Pulmonary artery endothelial cell (primary cell): Measurements from ENCODE around the gene TMSB15B. TPM values are rescaled to one million over a fixed set of nuclear protein-coding genes. Genes with fewer than 3 reads are reported as not detected.
"Not testable (repeated sequence)": the region's sequence is repeated elsewhere in the genome, so short reads cannot be mapped to it uniquely, and the experiment has no call there.

Experiments
- DNase-seq: peaks from one replicate; pipeline ENCODE4 v3.0.0-alpha.2; 2011; ENCODE audit warnings: low read depth, low spot score
- total RNA-seq: library from RNA; depleted of rRNA; stranded (reverse); fragments of >200 nt; gene quantifications from 2 replicates; pipeline ENCODE4 v1.2.3, GENCODE V29; 2014

TMSB15B gene
- total RNA-seq = 3.9 and 5.9 TPM in 2 replicates

- not testable (repeated sequence) for DNase-seq
These were observed at the start of gene TMSB15B for GRCh38 chrX:103962411-103963278. Gene TMSB15B, plus strand, starts transcription at chrX:103962627.

- no peak for DNase-seq
These were observed 48.9 kb upstream of the TMSB15B start for GRCh38 chrX:103913356-103914020.

DNA sequence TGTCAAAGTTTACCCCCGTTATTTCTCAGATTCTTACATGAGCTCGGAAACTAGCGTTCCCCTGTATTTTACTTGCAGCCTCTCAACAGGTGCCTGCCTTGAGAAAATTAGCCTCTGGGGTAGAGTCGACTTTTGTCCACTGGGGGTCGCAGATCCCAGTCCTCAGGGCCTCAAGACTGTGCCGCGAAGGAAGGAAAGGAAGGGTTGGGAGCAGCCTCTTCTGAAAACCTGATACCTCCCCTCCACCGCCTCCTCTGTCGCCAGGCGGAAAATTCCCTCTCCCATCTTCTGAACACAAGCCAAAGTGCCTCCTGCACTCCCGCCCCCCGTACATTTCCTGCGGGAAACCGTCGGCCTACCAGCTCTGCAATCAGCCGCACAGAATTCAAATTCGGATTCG lies 44.4 kb upstream of the TMSB15B start:
- no peak for DNase-seq

DNA sequence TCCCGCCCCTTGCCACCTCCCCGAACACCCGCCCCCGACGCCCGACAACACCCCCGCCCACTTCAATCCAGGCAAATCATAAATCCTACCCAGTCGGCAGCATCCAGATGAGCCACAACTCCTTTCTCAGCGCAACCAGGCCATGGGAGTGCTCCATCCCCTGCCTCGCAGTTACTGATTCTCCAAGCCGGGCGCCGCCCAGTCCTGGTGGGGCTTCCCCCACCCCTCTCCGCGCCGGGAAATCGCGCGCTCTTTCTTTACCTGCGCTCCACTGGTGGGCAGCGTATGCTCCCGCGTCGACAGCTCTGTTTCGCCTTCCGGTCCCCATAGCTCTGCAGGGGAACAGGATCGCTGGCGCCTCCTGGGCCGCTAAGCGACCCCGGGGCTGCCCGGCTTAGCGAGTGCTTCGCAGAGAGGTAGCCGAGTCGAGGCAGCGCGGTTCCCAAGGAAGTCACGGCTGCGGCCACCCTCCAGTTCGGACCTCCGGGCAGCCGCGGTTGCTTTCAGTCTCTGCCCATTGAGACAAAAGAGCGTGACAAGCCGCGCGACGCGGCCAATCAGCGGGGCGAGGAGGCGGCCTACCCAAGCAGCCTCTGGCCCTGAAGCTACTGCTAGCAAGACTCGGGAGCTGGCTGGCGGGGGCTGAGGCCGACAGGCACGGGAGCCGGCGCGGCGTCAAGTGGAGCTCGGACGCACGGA lies 43.7 kb upstream of the TMSB15B start:
- no peak for DNase-seq

DNA sequence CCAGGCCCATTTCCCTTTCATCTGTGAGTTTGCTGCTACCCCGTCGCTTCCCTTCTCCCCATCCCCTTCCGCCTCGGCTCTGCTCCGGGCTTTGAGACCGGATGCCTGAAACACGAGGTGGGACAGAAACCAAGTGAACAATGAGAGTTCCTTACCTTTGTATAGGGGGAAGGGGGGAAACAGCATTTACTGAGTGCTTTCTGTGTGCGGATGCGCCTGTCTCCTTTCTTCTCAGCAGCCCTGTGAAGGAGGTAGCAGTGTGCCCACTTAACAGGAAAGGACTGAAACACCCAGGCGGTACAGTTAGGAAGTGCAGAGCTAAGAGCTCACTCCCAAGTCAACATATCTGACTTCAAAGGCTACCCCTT lies 43.2 kb upstream of the TMSB15B start:
- DNase-seq = no peak

DNA sequence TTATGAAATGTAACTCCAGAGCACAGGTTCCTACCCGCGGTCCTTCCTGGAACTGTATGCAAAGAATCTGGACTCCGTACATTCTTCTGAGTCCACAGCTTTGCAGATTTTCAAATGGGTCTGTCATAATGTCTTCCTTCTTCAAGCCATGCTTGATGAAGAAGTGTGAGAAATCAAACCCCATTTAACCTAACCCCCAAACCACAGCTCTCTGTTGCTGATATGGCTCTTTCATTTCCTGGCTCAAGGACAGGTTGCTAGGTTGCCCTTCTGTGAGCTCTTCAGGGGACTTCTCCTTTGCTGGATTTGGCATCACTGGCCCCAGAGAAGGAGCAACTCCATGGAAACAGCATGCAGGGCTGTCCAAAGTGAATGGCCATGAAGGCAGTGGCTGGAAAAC lies 41.9 kb upstream of the TMSB15B start:
- not testable (repeated sequence) for DNase-seq

GRCh38 chrX:103927030-103927429 lies 35.4 kb upstream of the TMSB15B start:
- no peak for DNase-seq

GRCh38 chrX:103927633-103928032 lies 34.8 kb upstream of the TMSB15B start:
- no peak for DNase-seq

DNA sequence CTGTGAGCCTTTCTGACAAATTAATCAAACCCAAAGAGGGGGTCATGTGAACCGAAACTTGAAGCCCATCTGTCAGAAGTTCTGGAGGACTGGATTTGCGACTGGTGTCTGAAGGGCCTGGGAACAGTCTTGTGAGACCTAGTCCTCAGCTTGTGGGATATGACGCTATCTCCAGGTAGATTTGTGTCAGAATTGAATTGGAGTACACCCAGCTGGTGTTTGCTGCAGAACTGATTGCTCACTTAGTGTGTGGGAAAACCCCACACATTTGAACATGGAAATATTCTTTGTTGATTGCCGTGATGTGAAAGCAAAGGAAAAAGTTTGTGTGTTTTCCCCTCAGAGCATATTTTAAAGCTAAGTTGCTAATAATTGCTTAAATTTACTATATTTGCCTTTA lies 30.3 kb upstream of the TMSB15B start:
- DNase-seq = no peak

GRCh38 chrX:103940257-103940656 lies 22.2 kb upstream of the TMSB15B start:
- not testable (repeated sequence) for DNase-seq

DNA sequence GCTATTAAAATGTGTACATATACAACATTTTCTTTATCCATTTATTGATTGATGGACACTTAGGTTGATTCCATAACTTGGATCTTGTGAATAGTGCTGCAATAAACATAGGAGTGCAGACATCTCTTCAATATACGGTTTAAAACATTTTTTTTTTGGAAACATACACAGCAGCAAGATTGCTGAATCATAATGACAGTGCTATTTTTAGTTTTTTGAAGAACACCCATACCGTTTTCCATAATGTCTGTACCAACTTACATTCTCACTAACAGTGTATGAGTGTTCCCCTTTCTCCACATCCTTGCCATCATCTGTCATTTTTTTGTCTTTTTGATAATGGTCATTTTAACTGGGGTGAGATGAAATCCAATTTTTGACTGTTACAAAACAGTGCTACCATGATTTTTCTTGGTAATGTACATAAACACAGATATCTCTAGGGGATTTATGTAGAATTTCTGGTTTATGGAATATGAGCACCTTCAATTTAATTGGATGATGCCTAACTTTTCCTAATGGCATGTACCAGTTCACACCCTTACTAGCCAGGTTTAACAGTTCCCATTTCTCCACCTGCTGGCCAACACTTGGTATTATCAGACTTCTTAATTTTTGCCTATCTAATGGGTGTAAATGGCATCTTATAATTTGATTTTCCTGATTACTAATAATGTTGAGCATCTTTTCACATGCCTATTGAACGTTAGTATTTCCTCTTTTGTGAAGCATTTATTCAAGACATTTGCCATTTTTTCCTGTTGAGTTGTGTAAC lies 21.0 kb upstream of the TMSB15B start:
- no peak for DNase-seq

DNA sequence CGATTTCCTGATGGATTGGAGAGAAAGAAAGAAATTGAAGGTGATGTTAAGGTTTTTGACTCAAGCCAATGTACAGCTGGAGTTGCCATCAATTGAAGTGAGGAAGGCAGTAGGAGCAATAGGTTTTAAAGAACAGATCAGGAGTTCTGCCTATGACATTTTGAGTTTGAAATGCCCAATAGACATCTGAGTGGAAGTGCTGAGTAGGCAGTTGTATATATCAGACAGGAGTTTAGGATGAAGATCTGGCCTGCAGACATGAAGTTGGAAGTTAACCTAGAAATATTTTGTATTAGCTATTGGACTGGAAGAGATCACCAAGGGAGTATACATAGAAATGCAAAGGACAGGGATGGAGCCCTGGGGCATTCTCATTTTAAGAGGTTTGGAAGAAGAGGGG lies 12.9 kb upstream of the TMSB15B start:
- DNase-seq = no peak

DNA sequence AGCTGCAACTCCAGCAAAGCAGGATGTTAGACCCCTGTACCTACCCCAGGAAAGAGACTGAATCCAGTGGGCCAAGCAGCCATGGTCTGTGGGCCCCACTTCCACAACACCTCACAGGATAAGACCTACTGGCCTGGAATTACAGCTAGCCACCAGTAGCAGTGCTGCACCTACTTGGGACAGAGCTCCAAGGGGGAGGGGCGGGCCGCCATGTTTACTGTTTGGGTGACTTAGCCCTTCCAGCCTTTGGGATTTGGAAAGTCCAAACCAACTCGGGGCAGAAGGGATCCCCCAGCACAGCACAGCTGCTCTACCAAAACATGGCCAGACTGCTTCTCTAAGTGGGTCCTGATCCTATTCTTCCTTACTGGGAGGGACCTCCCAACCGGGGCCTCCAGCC lies 9.1 kb upstream of the TMSB15B start:
- no peak for DNase-seq

DNA sequence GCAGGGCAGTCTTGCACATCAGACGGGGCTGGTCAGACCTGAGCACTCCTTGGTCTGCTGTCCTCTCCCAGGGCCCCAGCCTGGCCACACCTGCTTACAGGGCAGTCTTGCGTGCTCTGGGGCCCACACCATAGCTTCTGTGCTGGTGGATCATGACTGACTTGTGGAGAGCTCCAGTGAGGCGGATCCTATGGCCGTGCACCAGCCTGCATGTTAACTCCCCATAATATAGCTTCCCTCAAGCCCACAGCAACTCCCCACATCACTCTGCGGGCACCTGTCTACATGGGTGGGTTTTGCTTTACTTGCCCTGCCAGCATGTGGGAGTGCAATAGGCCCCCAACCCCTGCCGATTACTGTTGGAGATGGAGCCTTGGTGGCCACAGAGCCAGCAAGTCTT lies 8.2 kb upstream of the TMSB15B start:
- DNase-seq = no peak

DNA sequence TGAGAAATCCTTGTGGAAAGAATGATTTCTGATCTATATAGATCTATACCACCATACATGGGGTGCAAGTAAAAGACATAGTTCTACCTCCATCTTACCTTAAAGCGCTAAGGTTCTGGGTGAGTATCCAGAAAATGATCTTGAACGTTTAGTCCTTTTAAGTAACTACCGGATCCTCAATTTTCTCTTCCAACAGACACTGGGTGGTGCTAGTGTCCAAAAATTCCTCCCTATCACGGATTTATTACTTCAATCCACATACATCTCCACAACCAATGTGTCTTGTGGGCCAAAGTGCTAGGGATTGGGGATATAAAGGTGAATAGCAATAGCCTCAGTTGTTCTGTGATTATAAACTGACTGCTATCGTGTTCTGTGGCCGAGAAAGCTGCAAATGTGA lies 1.8 kb upstream of the TMSB15B start:
- DNase-seq = not testable (repeated sequence)

DNA sequence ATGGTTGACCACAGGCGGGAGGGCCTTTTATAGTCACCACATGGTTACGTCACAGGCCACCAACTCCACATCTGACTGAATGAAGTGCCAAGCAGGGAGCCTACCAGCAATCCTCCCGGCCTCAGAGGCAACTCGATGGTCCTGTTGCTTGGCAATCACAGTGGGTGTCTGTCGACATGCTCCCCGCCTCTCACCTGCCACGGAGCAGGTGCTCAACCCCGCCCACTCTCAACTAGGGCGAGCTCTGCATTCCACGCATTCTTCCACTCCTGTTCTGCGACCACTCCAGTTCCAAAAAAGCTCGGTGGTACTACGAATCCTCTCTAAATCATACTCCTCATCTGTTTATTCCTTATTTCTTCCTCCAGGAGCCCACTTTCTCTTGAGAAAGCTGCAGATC lies 21.1 kb downstream of the TMSB15B start:
- not testable (repeated sequence) for DNase-seq

DNA sequence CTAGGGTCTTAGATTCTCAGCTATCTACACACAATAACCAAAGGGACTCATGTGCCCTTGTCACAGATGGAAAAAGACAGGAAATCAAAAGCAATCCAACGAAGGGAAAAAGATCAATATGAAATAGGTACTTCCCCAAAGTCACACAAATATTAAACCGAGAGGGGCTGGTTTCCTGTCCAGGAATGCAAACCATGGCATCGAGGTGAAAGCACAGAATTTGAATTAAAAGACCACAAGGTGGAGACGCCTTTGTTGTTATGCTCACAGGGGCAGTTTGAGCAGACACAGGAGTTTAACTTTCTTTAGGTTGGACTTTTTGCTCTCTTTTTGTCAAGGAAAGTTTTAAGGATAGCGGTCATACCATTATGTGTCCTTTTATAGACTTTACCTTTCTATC lies 36.8 kb downstream of the TMSB15B start:
- no peak for DNase-seq

- DNase-seq = no peak
These were observed 46.4 kb downstream of the TMSB15B start for GRCh38 chrX:104008831-104009230.

GRCh38 chrX:104013158-104013557 lies 50.7 kb downstream of the TMSB15B start:
- no peak for DNase-seq

DNA sequence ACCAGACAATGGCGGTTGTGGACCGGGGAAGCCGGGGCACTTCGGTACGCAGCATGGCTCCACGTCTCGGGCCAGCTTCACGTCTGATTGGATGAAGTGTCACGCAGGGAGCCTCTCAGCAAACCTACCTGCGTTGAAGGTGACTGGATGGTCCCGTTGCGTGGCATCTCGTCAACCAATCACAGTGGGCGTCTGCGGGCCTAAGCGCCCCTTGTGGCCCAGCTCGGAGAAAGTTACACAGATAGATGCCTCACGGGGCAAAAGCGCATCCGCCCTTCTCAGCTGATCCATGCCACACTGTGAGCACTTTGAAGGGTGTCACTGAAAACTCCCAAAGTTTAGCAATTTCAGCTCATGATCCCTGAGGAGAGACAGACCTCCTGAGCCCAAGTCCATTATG lies 51.2 kb downstream of the TMSB15B start, which contains the start of gene H2BW1:
Gene H2BW1 (minus strand): TSS at position 103 of the 400 bp plus-strand sequence. CDS start 132 bp downstream, outside the sequence.
- no peak for DNase-seq

- not testable (repeated sequence) for DNase-seq
These were observed 53.1 kb downstream of the TMSB15B start for GRCh38 chrX:104015576-104015975.
